SKM-1 (cell line): ENCODE results near the gene GPR161.

ENCODE experiments used
- DNase-seq: peaks from one replicate; lab custom pipeline; 2025; ENCODE audit not compliant: unreplicated experiment; lab: John Stamatoyannopoulos, UW

GPR161 gene

GRCh38 chr1:168050307-168050706 is 86.4 kb downstream of the GPR161 start:
- no peak for DNase-seq

GRCh38 chr1:168045311-168045710 is 91.4 kb downstream of the GPR161 start:
- DNase-seq = no peak

- no peak for DNase-seq
Measured at GRCh38 chr1:168042362-168042761, 94.4 kb downstream of the GPR161 start.

GRCh38 chr1:168035345-168035744 is 101.4 kb downstream of the GPR161 start:
- DNase-seq = no peak

- no peak for DNase-seq
Measured at GRCh38 chr1:168032029-168032428, 104.7 kb downstream of the GPR161 start.

GRCh38 chr1:168031627-168032026 is 105.1 kb downstream of the GPR161 start:
- no peak for DNase-seq

GRCh38 chr1:168031198-168031597 is 105.5 kb downstream of the GPR161 start:
- DNase-seq = no peak
